Peyer's patch (tissue), 4 donors: Measurements from ENCODE around the gene RBMS1.

Experiments
- POLR2A ChIP-seq, 2 donors: fragments of 450-650 bp; IDR thresholded peaks; one replicate each; pipeline ENCODE4 v1.5.1; 2017; ENCODE audit warnings: antibody characterized with exemption in 2 of 2, mild to moderate bottlenecking in 2 of 2, moderate library complexity in 2 of 2
- TF ChIP-seq, protein P1 (sequence below), 6 experiments: fragments of 450-650 bp in 4 of 6; fragments of 200-600 bp in 2 of 6; sonication (generic) in 1 of 6; IDR thresholded peaks; one replicate each; pipeline ENCODE4 v1.5.1; 2017 to 2019; ENCODE audit warnings: antibody characterized with exemption in 6 of 6, mild to moderate bottlenecking in 3 of 6, moderate library complexity in 1 of 6

DNA sequence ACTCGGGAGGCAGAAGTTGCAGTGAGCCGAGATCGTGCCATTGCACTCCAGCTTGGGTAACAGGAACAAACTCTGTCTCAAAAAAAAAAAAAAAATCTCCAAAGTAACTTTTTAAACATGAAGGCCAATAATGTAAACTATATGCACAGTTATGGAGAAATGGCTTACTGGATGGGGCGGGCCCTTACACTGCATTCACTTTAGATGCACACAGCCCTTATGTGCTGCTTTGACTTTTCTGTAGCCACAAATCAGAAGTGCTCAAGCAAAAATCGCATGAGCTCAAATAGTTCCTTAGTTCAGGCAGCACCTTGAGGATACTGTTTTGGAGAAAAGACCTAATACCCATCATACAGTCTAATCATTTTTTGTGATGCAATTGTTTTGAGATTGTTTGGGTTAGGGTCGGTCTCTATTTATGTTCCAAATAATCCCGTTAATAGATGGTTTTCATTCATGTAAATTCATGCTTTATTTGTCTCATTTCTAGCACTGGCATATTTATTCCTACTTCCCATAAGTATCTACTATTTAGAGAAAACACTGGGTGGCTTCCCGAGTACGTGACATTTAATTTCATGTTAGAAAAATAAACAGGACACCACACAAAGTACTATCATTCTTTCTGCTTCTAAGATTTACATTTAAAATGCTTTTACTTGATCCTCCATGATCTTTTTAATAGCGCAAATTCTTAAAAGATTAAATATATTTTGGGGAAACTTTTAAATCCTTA lies 34.7 kb downstream of the RBMS1 start:
- TF ChIP-seq POLR2A (IDR thresholded peaks at IDR 0.05): no peak
- TF ChIP-seq, protein P1, sequence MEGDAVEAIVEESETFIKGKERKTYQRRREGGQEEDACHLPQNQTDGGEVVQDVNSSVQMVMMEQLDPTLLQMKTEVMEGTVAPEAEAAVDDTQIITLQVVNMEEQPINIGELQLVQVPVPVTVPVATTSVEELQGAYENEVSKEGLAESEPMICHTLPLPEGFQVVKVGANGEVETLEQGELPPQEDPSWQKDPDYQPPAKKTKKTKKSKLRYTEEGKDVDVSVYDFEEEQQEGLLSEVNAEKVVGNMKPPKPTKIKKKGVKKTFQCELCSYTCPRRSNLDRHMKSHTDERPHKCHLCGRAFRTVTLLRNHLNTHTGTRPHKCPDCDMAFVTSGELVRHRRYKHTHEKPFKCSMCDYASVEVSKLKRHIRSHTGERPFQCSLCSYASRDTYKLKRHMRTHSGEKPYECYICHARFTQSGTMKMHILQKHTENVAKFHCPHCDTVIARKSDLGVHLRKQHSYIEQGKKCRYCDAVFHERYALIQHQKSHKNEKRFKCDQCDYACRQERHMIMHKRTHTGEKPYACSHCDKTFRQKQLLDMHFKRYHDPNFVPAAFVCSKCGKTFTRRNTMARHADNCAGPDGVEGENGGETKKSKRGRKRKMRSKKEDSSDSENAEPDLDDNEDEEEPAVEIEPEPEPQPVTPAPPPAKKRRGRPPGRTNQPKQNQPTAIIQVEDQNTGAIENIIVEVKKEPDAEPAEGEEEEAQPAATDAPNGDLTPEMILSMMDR (IDR thresholded peaks at IDR 0.05): no peak
